Panc1 (cell line): Measurements from ENCODE around the gene CIP2A. TPM values are rescaled to one million over a fixed set of nuclear protein-coding genes. Genes with fewer than 3 reads are reported as not detected.

Source experiments
- ATAC-seq: fragments of 200-7000 bp; cut with Tn5 transposase; 2 replicates; pipeline ENCODE4 v1.9.1; 2020; ENCODE audit warnings: mild to moderate bottlenecking, moderate library complexity
- BruUV-seq: library from RNA; stranded (reverse); fragments of 400-500 nt; replicated peaks from 2 replicates; lab custom pipeline; 2021; lab: Mats Ljungman, UMichigan
- CTCF ChIA-PET: fragments of 300-600 bp; sonication (Branson Sonifier 250); formaldehyde crosslinking; loops from one replicate; lab custom pipeline; 2022; ENCODE audit warnings: antibody characterized with exemption; lab: Charles Lee
- POLR2A ChIA-PET: fragments of 300-600 bp; sonication (Branson Sonifier 250); formaldehyde crosslinking; loops from one replicate; lab custom pipeline; 2022; ENCODE audit warnings: antibody characterized with exemption; lab: Charles Lee
- DNase-seq: peaks from one replicate; pipeline ENCODE4 v3.0.0-alpha.2; 2010; ENCODE audit warnings: low read depth, low spot score
- H3K27ac ChIP-seq: 2 replicates; pipeline ENCODE4 v1.5.1; 2011; ENCODE audit warnings: mild to moderate bottlenecking, low read length, inconsistent platforms
- H3K27me3 ChIP-seq: fragments of 200-500 bp; sonication (Bioruptor generic); 2 replicates; pipeline ENCODE4 v1.6.0; 2014; ENCODE audit warnings: low read length, inconsistent platforms; ENCODE audit not compliant: control insufficient read depth, insufficient read depth
- H3K36me3 ChIP-seq: fragments of 200-500 bp; sonication (Bioruptor generic); 2 replicates; pipeline ENCODE4 v1.5.1; 2014; ENCODE audit warnings: inconsistent platforms, mild to moderate bottlenecking, low read length, moderate library complexity; ENCODE audit not compliant: control insufficient read depth, insufficient read depth
- H3K4me1 ChIP-seq: 2 replicates; pipeline ENCODE4 v1.5.1; 2011; ENCODE audit warnings: inconsistent platforms, mild to moderate bottlenecking, low read length, moderate library complexity; ENCODE audit not compliant: control insufficient read depth, insufficient read depth
- H3K4me3 ChIP-seq, 2 experiments: 2 replicates each; pipeline ENCODE4 v1.5.1; 2011 to 2012; ENCODE audit warnings: low read depth in 2 of 2, low read length in 2 of 2, mild to moderate bottlenecking in 2 of 2, inconsistent platforms in 1 of 2, moderate library complexity in 1 of 2
- H3K9me3 ChIP-seq: fragments of 200-500 bp; sonication (Bioruptor generic); 2 replicates; pipeline ENCODE4 v1.5.1; 2014; ENCODE audit warnings: low read depth, mild to moderate bottlenecking, inconsistent platforms, low read length, moderate library complexity; ENCODE audit not compliant: control insufficient read depth, insufficient read depth
- CTCF ChIP-seq: fragments of 450-650 bp; IDR thresholded peaks from 2 replicates; pipeline ENCODE4 v1.5.1; 2017; ENCODE audit warnings: mild to moderate bottlenecking
- POLR2AphosphoS5 ChIP-seq: IDR thresholded peaks from 2 replicates; pipeline ENCODE4 v1.6.1; 2012; ENCODE audit warnings: mild to moderate bottlenecking, low read depth, low read length, moderate library complexity
- REST ChIP-seq, 2 experiments: IDR thresholded peaks; 2 replicates each; pipeline ENCODE4 v1.6.1; 2011 to 2012; ENCODE audit warnings: low read depth in 2 of 2, control low read depth in 1 of 2, low read length in 1 of 2, mild to moderate bottlenecking in 1 of 2, moderate library complexity in 1 of 2; ENCODE audit not compliant: insufficient read depth in 1 of 2
- SIN3A ChIP-seq: IDR thresholded peaks from 2 replicates; pipeline ENCODE4 v1.6.1; 2012; ENCODE audit warnings: low read depth, mild to moderate bottlenecking, low read length, moderate library complexity, borderline replicate concordance; ENCODE audit not compliant: insufficient read depth
- TCF7L2 ChIP-seq: IDR thresholded peaks from 2 replicates; pipeline ENCODE4 v1.6.1; 2011; ENCODE audit warnings: mild to moderate bottlenecking, low read depth, low read length, inconsistent platforms
- in situ Hi-C: cut with HindIII; loops from 2 replicates; pipeline ENCODE4 v1.10.0; 2016; ENCODE audit warnings: low sequenced_read_pairs, low pct_unique_long_range_greater_than_20kb
- intact Hi-C: fragments of 100-400 bp; cut with micrococcal nuclease; formaldehyde crosslinking; loops from one replicate; pipeline ENCODE4 v1.10.0; 2022; ENCODE audit not compliant: unreplicated experiment
- total RNA-seq: library from RNA; stranded (reverse); gene quantifications from one replicate; pipeline ENCODE4 v1.2.1, GENCODE V29; 2021; ENCODE audit not compliant: unreplicated experiment

CIP2A gene
- total RNA-seq, 1 experiment from 2014 or later = 52.0 TPM

GRCh38 chr3:108509263-108509662 is 80.0 kb downstream of the CIP2A start:
- H3K9me3 ChIP-seq = no peaks in the 10 kb centered on the region
- no peak for ATAC-seq
- no peak overlapping the region for H3K4me3 ChIP-seq
- H3K36me3 ChIP-seq = no peaks in the 10 kb centered on the region
- H3K4me1 ChIP-seq = no peaks in the 10 kb centered on the region
- no peak for TF ChIP-seq POLR2AphosphoS5
- no peak for TF ChIP-seq SIN3A
- TF ChIP-seq TCF7L2 = no peak
- no peak for TF ChIP-seq CTCF
- no peak for TF ChIP-seq REST (IDR thresholded peaks at IDR 0.05; ENCODE audit: insufficient read depth in 1 of 2, low read depth in 2 of 2, low read length in 1 of 2)
- H3K27me3 ChIP-seq = peaks cover 1% of the 10 kb centered on the region; the same call in 1 of the 2 replicates
- POLR2A ChIA-PET = no interaction called here
- DNase-seq = no peak
- no TSS peak for BruUV-seq
- intact Hi-C loops (no loop called here), in situ Hi-C loops (no loop called here)
- CTCF ChIA-PET = no interaction called here
- no peak overlapping the region for H3K27ac ChIP-seq

- CTCF ChIA-PET = no interaction called here
Measured at GRCh38 chr3:108507902-108508301, 81.3 kb downstream of the CIP2A start.

More at GRCh38 chr3:108507902-108508301, 81.3 kb downstream of the CIP2A start:
- Histone ChIP-seq H3K27ac (no peak overlapping the region), H3K4me3 (no peak overlapping the region), H3K9me3 (no peaks in the 10 kb centered on the region), H3K27me3 (no peaks in the 10 kb centered on the region), H3K36me3 (no peaks in the 10 kb centered on the region), H3K4me1 (no peaks in the 10 kb centered on the region)
- no peak for TF ChIP-seq POLR2AphosphoS5
- TF ChIP-seq SIN3A = no peak
- TF ChIP-seq REST (IDR thresholded peaks at IDR 0.05; ENCODE audit: insufficient read depth in 1 of 2, low read depth in 2 of 2, low read length in 1 of 2) = no peak
- no peak for TF ChIP-seq TCF7L2
- TF ChIP-seq CTCF = no peak
- DNase-seq = no peak
- in situ Hi-C loops (no loop called here), intact Hi-C loops (no loop called here)
- POLR2A ChIA-PET = no interaction called here
- no peak for ATAC-seq
- no TSS peak for BruUV-seq
